Lung microvascular endothelial cell (primary cell): ENCODE data around the gene CTSD. TPM values are rescaled to one million over a fixed set of nuclear protein-coding genes. Genes with fewer than 3 reads are reported as not detected.
A peak's percentile ranks its signal among the peaks of the same experiment; 100 is the strongest.

Source experiments
- DNase-seq, 2 donors: peaks; one replicate each; pipeline versions ENCODE4 v3.0.0 to v3.0.0-alpha.2; 2010; ENCODE audit warnings: low read depth in 2 of 2
- total RNA-seq: library from RNA; depleted of rRNA; stranded (reverse); fragments of >200 nt; gene quantifications from 2 replicates; pipeline ENCODE4 v1.2.1, GENCODE V29; 2014

CTSD gene
- total RNA-seq, 1 donor from 2014 or later = 532 TPM

DNA sequence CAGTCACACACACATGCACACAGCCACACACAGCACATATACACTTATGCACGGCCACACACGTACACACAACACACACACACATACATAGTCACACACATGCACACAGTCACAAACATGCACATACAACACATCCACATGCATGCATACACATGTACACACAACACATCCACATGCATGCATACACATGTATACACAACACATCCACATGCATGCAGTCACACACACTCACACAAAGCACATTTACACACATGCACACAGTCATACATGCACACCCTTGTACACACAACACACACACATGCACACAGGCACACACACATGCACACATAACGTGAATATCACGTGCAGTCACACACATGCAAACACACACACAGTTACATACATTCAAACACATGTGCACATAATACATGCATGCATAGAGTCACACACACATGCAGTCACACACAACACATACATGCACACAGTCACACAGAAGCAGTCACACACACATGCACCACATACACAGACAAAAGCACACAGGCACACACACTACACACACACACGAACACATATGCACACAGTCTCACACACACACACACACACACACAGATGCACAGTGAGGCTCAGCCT lies 32.2 kb downstream of the CTSD start:
- no peak for DNase-seq

- DNase-seq = no peak
Measured at GRCh38 chr11:1730059-1730629, 33.6 kb downstream of the CTSD start.

GRCh38 chr11:1729692-1730011 lies 34.1 kb downstream of the CTSD start:
- DNase-seq = no peak

GRCh38 chr11:1728931-1729691 lies 34.6 kb downstream of the CTSD start:
- DNase-seq = no peak

DNA sequence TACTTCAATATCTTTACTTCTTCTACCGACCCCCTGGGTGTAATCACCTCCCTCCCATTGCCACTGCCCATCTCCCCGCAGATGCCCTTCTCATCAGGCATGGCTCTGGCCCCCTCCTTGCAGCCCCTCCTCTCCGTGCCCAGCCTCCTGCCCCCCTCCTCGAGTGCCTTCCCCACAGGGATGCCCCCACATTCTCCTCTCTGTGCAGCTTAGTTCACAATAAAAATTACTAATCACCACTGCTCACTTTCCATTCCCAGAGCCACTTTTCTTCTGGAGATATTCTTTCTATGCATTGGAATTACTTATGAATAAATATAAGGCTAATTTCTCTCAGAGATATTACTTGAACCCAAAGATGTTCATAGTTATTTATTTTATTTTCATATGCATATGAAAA lies 35.4 kb downstream of the CTSD start:
- DNase-seq = no peak

DNA sequence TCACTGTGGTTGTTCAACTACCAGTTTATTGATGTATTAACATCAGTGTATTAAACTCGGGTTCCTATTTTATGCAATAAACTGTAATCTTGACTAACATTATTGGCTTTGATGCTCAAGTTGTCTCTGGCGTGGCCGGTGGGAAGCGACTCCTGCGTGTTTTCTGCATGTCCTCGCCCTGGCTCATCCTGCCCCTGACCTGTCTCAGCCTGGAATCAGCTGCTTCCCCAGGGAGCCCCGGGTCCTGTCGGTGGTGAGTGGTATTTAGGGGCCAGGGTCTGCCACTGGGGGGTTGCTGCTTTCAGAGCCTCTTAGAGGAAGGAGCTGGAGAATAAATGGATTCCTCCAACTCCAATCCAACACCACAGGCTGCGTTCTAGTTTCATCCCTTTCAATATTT lies 35.9 kb downstream of the CTSD start:
- DNase-seq = no peak

DNA sequence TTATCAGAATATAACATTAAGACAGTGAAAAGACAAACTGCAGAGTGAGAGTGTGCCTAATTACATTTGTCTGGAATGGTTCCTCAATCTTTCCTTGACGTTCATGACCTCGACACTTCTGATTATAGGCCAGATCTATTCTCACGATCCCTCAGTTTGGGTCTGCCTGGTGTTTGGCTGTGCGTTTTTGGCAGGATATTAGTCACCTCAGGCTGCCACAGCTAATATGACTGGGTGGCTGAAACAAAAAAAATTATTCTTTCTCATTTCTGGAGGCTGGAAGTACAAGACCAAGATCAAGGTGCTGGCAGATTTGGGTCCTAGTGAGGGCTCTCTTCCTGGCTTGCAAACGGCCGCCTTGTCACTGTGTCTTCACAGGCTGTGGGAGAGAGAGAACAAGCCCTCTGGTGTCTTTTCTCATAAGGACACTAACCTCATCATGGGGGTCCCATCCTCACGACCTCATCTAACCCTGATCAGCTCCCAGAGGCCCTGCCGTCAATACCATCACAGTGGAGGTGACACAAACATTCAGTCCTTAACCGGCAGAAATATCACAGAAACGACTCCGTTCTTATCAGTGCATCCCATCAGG lies 36.5 kb downstream of the CTSD start:
- DNase-seq = peak in 1 of 2 donors; percentile 28

GRCh38 chr11:1719781-1720180 lies 43.9 kb downstream of the CTSD start:
- DNase-seq = no peak

- DNase-seq = no peak
Measured at GRCh38 chr11:1718326-1718725, 45.4 kb downstream of the CTSD start.

- no peak for DNase-seq
Measured at GRCh38 chr11:1717745-1718144, 46.0 kb downstream of the CTSD start.

DNA sequence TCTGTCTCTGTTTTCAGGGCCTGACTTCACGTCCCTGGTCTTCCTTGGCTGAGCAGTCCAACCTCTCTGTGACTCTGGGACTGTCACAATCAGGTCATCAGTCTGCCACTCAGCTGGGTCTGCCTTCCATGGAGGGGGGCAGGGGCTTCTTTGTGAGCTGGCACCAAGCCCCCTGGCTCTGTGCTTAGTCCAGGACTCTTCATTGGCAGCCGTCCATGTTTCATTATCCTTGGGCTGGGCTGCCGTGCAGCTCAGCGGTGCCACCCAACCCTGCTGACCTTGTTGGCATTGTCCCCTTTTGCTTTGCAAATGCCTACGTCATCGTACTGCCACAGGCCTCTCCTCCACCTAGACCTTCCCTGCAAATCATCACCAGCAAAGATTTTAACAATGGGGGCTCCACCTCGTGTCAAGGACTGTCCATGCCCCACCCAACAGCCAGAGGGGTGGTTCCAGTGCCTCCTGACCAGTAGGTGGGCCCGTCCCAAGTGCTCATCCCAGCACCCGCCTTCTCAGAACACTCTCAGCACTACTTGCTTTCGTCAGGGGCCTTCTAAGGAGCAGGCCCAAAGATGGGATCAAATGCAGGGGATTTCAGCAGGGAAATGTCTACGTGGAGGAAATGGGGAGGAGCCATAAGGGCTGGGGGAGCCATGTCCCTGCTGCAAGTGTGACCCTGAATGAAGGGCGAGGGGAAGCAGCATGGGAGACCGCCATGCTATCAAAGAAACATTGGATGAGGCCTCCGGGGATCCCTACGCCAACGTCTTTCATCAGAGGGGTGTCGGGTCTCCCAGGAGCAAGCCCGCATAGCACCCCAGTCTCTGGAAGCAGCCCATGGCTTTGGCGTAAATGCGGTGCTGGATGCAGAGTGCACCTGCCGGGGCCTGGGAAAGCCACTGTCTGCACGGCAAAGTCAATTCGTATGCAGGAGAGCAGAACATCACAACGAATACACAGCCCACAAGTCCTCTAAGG lies 48.5 kb downstream of the CTSD start:
- DNase-seq = no peak

- no peak for DNase-seq
Measured at GRCh38 chr11:1708716-1709115, 55.0 kb downstream of the CTSD start.

- DNase-seq = no peak
Measured at GRCh38 chr11:1707751-1708150, 56.0 kb downstream of the CTSD start.

DNA sequence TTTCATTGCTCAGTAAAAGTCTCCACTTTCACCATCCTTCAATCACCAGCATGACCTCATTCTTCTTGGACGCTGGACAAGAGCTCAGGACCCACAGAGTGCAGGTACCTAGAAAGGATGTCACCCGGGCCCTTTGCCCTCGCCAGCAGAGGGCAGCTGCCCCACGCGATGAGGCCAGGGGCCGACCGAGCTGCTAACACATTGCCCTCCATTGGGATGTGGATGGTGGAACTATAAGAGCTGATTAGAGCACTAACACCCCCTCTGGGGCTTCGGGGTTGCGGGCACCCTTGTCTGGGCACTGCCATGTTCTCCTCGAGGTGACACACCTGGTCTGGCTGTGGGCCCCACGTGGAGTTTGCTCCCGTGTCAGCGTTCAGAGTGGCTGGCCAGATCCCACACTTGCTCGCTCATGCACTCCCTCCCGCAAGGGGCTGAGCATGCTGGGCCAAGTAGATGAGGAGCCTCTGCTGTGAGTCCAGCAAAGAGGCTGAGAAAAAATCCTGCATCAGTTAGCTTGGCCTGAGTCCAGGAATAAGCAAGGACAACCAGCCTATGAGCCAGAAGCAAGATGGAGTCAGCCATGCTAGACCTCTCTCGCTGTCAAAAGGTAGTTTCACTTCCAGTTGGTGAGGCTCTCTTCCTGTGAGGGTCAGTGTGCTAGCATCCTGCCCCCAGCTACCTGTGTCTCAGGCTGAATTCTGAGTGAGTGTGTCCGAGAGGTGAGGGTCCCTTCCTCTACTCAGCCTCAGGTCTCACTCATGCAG lies 56.9 kb downstream of the CTSD start:
- no peak for DNase-seq

DNA sequence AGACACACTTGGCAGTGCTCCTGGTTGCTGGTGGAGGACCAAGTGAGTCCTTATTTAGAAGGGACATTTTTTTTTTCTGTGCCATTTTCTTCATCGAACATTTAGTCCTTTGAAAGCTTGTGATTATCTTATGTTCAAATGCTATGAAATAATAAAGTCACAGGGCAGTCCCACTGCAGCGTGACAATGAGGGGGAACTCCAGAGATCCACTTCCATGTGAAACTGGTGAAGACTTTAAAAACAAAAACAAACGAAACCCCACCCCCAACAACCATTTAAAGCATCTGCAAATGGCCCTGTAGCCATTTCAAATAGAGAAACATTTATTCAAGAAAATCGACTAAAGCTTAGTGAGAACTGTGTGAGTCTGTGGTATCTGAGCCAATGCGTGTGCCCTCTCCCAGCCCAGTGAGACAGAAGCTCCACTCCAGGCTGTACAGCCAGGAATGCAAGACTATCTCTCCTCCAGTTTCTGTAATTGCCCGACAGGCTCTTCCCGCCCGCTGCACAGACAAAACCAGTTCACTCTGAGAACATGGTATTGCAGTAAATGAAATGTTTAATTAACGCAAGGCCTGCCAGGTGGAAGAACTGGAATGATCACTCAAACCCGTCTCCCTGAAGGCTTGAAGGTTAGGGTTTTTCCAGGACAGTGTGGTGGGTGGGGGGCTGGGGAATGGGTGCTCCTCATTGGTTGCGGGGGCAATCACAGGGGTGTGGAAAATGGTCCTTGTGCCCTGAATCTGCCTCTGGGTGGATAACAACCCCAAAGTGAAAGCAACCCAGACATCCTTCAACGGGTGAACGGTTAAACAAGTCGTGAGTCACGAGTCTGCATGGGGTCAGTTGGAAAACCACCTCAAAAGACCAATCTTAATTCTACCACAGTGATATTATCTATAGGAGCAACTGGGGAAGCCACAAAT lies 58.3 kb downstream of the CTSD start:
- no peak for DNase-seq

- no peak for DNase-seq
Measured at GRCh38 chr11:1703146-1703545, 60.6 kb downstream of the CTSD start.
